ENCODE results near the gene LASP1.

GRCh38 chr17:38907930-38908675 is 38.2 kb downstream of the LASP1 start:
- no peak for TF ChIP-seq CTCF (IDR thresholded peaks at IDR 0.05)
- TF ChIP-seq EP300 (IDR thresholded peaks at IDR 0.05): no peak

All from tibial nerve (tissue), 4 donors.